RWPE2 (cell line): ENCODE data around the gene VRK1.
A peak's percentile ranks its signal among the peaks of the same experiment; 100 is the strongest.

Experiments used
- ATAC-seq: fragments of 200-7000 bp; cut with Tn5 transposase; 3 replicates; pipeline ENCODE4 v1.9.1; 2021; ENCODE audit warnings: low read depth
- DNase-seq: peaks from one replicate; pipeline ENCODE4 v3.0.0-alpha.2; 2020; ENCODE audit warnings: low spot score
- H3K27ac ChIP-seq: fragments of 450-650 bp; 2 replicates; pipeline ENCODE4 v1.5.1; 2017; ENCODE audit warnings: mild to moderate bottlenecking; ENCODE audit not compliant: poor library complexity, severe bottlenecking
- H3K27me3 ChIP-seq: fragments of 250-450 bp; sonication (Bioruptor Pico); 2 replicates; pipeline ENCODE4 v1.5.1; 2021; ENCODE audit warnings: mild to moderate bottlenecking, moderate library complexity; ENCODE audit not compliant: insufficient read depth, poor library complexity, severe bottlenecking
- H3K36me3 ChIP-seq: fragments of 250-450 bp; sonication (Bioruptor Pico); 2 replicates; pipeline ENCODE4 v1.5.1; 2020; ENCODE audit warnings: low read depth, mild to moderate bottlenecking, moderate library complexity
- H3K4me1 ChIP-seq: fragments of 250-450 bp; sonication (Bioruptor Pico); 2 replicates; pipeline ENCODE4 v1.5.1; 2021; ENCODE audit warnings: mild to moderate bottlenecking, moderate library complexity; ENCODE audit not compliant: insufficient read depth, poor library complexity, severe bottlenecking
- H3K4me3 ChIP-seq: fragments of 250-450 bp; sonication (Bioruptor Pico); 2 replicates; pipeline ENCODE4 v1.5.1; 2021; ENCODE audit warnings: mild to moderate bottlenecking, moderate library complexity; ENCODE audit not compliant: severe bottlenecking
- H3K9me3 ChIP-seq: fragments of 250-450 bp; sonication (Bioruptor Pico); 2 replicates; pipeline ENCODE4 v1.5.1; 2021; ENCODE audit warnings: mild to moderate bottlenecking, moderate library complexity; ENCODE audit not compliant: severe bottlenecking
- TF ChIP-seq, protein P1 (sequence below): fragments of 450-650 bp; IDR thresholded peaks from one replicate; pipeline ENCODE4 v1.5.1; 2017; ENCODE audit warnings: mild to moderate bottlenecking, moderate library complexity; ENCODE audit not compliant: poor library complexity, severe bottlenecking

Gene VRK1

DNA sequence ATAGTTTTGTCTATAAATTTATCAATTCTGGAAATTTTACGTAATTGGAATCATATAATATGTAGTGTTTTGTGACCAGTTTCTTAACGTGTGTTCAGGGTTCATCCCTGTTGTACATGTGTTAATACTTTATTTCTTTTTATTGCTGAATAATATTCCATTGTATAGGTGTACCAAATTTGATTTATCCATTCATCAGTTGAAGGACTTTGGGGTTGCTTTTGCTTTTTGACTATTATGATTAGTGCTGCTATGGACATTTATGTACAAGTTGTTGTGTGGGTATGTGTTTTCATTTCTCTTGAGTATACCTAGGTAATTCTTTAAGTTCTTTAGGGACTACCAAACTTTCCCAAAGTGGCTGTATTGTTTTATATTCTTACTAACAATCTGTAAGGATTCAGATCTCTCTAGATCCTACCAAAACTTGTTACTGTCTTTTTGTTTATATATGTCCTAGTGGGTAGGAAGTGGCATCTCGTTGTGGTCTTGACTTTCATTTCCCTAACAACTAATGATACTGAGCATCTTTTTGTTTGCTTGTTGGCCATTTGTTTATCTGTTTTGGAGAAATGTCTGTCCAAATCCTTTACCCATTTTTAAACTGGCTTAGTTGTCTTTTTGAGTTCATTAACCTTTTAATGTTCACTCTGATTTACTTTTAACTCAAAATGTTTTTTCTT is 14.9 kb downstream of the VRK1 start:
- DNase-seq (no peak), ATAC-seq (no peak)
- TF ChIP-seq, protein P1, sequence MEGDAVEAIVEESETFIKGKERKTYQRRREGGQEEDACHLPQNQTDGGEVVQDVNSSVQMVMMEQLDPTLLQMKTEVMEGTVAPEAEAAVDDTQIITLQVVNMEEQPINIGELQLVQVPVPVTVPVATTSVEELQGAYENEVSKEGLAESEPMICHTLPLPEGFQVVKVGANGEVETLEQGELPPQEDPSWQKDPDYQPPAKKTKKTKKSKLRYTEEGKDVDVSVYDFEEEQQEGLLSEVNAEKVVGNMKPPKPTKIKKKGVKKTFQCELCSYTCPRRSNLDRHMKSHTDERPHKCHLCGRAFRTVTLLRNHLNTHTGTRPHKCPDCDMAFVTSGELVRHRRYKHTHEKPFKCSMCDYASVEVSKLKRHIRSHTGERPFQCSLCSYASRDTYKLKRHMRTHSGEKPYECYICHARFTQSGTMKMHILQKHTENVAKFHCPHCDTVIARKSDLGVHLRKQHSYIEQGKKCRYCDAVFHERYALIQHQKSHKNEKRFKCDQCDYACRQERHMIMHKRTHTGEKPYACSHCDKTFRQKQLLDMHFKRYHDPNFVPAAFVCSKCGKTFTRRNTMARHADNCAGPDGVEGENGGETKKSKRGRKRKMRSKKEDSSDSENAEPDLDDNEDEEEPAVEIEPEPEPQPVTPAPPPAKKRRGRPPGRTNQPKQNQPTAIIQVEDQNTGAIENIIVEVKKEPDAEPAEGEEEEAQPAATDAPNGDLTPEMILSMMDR, result no peak
- Histone ChIP-seq H3K4me3 (no peak overlapping the region), H3K4me1 (peaks cover 1% of the 10 kb centered on the region), H3K9me3 (no peaks in the 10 kb centered on the region), H3K27me3 (no peaks in the 10 kb centered on the region), H3K27ac (no peak overlapping the region), H3K36me3 (peaks cover 10% of the 10 kb centered on the region; the same call in 1 of the 2 replicates)

DNA sequence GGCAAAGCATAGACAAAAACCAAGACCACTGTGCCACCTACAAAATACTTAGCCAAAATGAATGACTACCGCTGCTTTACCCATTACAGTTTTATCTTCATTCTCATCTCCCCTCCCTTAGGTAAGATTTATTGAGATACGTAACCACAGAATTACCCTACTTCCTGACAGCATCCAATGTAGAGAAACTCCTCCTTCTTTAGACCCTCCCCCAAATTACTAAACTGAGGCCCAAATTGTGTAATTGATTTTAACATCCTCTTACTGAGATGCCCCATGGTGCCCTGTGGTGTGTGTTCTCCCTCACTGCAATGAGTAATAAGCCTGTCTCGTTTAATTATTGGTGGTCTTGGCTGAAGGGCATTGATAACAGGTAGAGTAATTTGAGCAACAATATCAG is 19.1 kb downstream of the VRK1 start:
- Histone ChIP-seq H3K36me3 (0 out of 2 replicates have a peak, but pooled peaks cover 8% of the 10 kb centered on the region), H3K27me3 (no peaks in the 10 kb centered on the region), H3K27ac (no peak overlapping the region), H3K4me1 (peaks cover 30% of the 10 kb centered on the region), H3K9me3 (no peaks in the 10 kb centered on the region), H3K4me3 (no peak overlapping the region)
- no peak for ATAC-seq
- TF ChIP-seq, protein P1, result no peak
- no peak for DNase-seq

DNA sequence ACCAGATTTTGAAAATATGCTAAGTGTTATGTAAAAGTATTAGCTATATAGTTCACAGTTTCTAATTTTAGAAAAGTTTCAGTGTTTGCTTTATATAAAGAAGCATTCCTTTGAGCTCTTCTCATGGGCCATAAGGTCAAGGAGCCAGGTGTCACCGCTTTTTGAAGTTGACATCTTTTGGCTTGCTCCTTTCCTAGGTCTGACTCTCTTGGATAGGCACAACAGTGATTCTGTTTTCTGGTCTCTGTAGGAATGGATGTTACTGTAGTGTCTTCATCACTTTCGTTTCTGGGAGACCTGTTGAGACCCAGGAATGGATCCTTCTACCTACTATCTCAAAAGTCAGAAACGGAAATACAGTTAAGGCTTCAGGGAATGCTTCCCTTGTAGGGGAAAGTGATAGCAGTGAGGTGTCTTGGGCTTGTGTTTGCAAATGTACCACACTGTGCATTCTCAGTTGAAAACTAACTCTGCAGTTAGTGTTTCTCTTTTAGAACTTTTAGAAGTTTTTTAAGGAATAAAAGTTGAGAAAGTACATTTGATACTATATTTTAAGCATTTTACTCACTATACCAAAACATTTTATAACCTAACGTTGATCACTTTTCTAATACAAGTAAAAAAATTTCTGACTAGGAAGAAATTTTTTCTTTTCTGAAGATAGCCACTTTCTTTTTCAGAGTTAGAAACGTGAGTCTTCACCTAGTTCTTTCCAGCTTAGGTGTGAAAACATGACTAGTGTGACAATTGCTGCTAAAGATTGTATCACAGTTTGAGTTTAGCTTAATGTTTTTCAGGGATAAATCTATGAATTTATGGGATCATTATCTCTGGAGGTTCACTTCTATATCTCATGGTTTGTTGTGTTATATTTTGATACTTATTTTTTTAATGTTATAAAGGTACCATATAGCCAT is 20.8 kb downstream of the VRK1 start:
- H3K27ac ChIP-seq, result no peak overlapping the region
- TF ChIP-seq, protein P1, result no peak

DNA sequence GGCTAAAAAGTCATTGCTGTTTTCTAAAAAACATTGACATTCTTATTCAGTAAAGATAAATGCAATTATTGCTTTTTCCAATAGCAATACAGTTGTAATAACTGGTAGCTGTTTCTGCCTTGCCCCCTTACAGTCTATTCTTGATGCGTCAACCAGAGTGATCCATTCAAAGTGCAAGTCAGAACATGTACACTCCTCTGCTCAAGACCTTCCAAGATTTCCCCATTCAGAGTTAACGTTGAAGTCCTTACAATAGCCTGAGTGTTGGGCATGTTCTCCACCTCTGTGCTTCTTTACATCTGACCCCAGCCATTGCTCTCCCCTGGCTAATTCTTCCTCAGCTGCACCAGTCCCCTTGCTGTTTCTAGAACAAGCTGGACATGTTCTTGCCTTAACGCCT is 24.3 kb downstream of the VRK1 start:
- Histone ChIP-seq H3K4me1 (peaks cover 45% of the 10 kb centered on the region), H3K4me3 (no peak overlapping the region), H3K9me3 (no peaks in the 10 kb centered on the region), H3K36me3 (0 out of 2 replicates have a peak, but pooled peaks cover 4% of the 10 kb centered on the region), H3K27ac (peak overlapping the region; percentile 59), H3K27me3 (no peaks in the 10 kb centered on the region)
- DNase-seq (no peak), ATAC-seq (peak; percentile 100)
- TF ChIP-seq, protein P1, result no peak

More for the DNA sequence above, 20.8 kb downstream of the VRK1 start:
- peaks cover 35% of the 10 kb centered on the region for H3K4me1 ChIP-seq
- DNase-seq (no peak), ATAC-seq (no peak)
- 0 out of 2 replicates have a peak, but pooled peaks cover 8% of the 10 kb centered on the region for H3K36me3 ChIP-seq
- no peaks in the 10 kb centered on the region for H3K9me3 ChIP-seq
- no peaks in the 10 kb centered on the region for H3K27me3 ChIP-seq
- H3K4me3 ChIP-seq, result no peak overlapping the region
